Tibial artery (tissue), 4 donors: ENCODE results near the gene PPARA.
"Not testable (repeated sequence)": the region's sequence is repeated elsewhere in the genome, so short reads cannot be mapped to it uniquely, and the experiment has no call there.

Source experiments
- DNase-seq, 2 donors: peaks; one replicate each; pipeline ENCODE4 v3.0.0-alpha.2; 2019
- H3K27ac ChIP-seq, 2 donors: fragments of 200-600 bp; sonication (generic) in 1 of 2; 1 replicate in 1 of 2; 2 replicates in 1 of 2; pipeline ENCODE4 v1.5.1; 2018 to 2019; ENCODE audit warnings: mild to moderate bottlenecking in 1 of 2
- H3K27me3 ChIP-seq, 2 donors: fragments of 200-600 bp; sonication (generic) in 1 of 2; one replicate each; pipeline versions ENCODE4 v1.5.1 to v1.6.0; 2016 to 2019
- H3K36me3 ChIP-seq, 3 donors: fragments of 200-600 bp; sonication (generic) in 2 of 3; one replicate each; pipeline ENCODE4 v1.5.1; 2016 to 2019; ENCODE audit warnings: mild to moderate bottlenecking in 2 of 3
- H3K4me1 ChIP-seq, 4 donors: fragments of 200-600 bp; sonication (generic) in 2 of 4; 1 replicate in 3 of 4; 2 replicates in 1 of 4; pipeline ENCODE4 v1.5.1; 2016 to 2019
- H3K4me3 ChIP-seq, 2 donors: fragments of 200-600 bp; sonication (generic) in 1 of 2; 1 replicate in 1 of 2; 2 replicates in 1 of 2; pipeline ENCODE4 v1.5.1; 2018 to 2019; ENCODE audit warnings: mild to moderate bottlenecking in 2 of 2
- H3K9me3 ChIP-seq, 3 donors: fragments of 200-600 bp; sonication (generic) in 1 of 3; one replicate each; pipeline ENCODE4 v1.5.1; 2016 to 2019
- intact Hi-C: fragments of 100-400 bp; cut with DNase I; formaldehyde crosslinking; loops from one replicate; pipeline ENCODE4 v1.15.0; 2023; ENCODE audit warnings: low total_unique reads
- TF ChIP-seq, protein P1 (sequence below), 2 experiments: fragments of 200-600 bp in 1 of 2; fragments of 450-650 bp in 1 of 2; IDR thresholded peaks; one replicate each; pipeline ENCODE4 v1.5.1; 2017 to 2019; ENCODE audit warnings: antibody characterized with exemption in 2 of 2, mild to moderate bottlenecking in 1 of 2, moderate library complexity in 1 of 2

Gene PPARA

DNA sequence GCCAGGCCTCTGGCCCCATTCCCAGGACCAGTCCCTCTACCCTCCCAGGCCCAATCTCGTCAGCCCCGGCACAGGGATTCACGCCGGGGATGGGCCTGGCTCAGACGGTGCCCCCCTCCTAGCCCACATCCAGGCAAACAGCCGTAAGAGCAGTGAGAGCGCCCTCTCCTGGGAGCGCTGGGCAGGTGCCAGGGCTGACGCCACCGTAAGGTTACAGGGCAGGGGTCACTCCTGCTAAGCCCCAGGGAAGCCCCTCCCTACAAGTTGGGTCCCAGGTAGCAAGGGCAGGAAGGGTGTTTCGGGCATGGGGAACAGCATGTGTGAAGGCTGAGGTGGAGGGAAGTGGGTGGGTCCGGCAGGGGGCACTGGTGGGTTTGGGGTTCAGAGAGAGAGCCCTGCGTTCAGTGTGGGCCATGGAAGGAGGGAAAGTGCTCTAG lies 19.2 kb upstream of the PPARA start:
- H3K4me1 ChIP-seq = no peaks in the 10 kb centered on the region
- H3K9me3 ChIP-seq = no peaks in the 10 kb centered on the region
- no peaks in the 10 kb centered on the region for H3K27me3 ChIP-seq
- intact Hi-C loops = no loop called here
- H3K27ac ChIP-seq = no peak overlapping the region
- TF ChIP-seq, protein P1, sequence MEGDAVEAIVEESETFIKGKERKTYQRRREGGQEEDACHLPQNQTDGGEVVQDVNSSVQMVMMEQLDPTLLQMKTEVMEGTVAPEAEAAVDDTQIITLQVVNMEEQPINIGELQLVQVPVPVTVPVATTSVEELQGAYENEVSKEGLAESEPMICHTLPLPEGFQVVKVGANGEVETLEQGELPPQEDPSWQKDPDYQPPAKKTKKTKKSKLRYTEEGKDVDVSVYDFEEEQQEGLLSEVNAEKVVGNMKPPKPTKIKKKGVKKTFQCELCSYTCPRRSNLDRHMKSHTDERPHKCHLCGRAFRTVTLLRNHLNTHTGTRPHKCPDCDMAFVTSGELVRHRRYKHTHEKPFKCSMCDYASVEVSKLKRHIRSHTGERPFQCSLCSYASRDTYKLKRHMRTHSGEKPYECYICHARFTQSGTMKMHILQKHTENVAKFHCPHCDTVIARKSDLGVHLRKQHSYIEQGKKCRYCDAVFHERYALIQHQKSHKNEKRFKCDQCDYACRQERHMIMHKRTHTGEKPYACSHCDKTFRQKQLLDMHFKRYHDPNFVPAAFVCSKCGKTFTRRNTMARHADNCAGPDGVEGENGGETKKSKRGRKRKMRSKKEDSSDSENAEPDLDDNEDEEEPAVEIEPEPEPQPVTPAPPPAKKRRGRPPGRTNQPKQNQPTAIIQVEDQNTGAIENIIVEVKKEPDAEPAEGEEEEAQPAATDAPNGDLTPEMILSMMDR (IDR thresholded peaks at IDR 0.05) = no peak
- H3K4me3 ChIP-seq = no peak overlapping the region
- no peak for DNase-seq
- H3K36me3 ChIP-seq = no peaks in the 10 kb centered on the region

DNA sequence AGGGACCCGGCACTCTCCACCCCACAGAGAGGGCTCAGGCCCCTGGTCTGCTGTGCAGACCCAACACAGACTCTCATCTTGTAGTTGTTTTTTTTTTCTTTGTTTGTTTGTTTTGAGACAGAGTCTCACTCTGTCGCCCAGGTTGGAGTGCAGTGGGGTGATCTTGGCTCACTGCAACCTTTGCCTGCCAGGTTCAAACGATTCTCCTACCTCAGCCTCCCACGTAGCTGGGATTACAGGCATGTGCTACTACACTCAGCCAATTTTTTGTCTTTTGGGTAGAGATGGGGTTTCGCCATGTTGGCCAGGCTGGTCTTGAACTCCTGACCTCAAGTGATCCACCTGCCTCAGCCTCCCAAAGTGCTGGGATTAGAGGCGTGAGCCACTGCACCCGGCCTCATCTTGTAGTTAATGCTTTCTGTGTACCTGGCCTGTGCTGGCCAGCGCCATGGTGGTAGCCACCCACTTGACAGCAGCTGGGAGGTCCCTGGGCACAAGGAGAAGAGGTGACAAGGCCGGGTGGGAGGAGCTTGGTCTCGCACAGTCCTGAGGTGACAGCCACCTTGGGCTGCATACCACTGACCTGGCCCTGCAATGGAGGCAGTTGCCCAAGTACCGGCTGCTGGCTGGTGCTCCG lies 18.0 kb upstream of the PPARA start:
- H3K9me3 ChIP-seq, H3K4me3 ChIP-seq, H3K36me3 ChIP-seq, DNase-seq, H3K27ac ChIP-seq, H3K4me1 ChIP-seq, H3K27me3 ChIP-seq, intact Hi-C loops: not testable (repeated sequence)

DNA sequence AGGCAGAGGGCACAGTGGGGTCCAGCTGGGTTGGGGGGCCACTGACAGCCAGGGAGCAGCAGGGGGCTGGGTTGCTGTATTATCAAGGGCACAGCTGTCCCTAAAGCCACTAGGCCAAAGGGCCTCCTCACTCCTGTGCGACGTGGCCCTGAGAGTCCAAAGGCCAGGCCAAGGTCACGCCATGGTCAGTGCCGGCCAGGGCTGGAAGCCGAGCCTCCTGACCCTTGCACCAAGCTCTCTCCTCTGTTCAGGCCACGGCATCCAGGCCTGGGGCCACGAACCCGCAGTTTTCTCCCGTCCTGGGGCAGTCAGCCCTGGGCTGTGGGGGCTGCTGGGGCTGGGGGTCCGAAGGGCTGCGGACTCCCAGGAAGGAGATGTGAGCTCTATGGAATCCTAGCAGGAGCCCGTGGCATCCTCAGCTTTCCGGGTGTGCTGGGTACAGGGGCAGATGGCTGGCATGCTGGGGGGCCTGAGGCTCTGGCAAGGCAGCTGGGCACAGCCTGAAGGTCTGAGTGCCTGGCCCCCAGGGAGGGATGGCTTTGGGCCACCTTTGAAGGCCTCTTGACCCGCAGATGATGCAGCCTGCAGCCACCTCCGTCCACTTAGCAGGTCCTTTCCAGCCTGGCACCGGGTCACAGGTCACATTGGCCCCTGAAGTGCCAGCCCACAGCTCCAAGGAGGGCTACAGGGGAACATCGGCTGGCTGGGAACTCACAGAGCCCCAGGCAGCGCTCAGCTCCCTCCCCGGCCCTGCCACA lies 17.3 kb upstream of the PPARA start:
- Histone ChIP-seq H3K4me3 (no peak overlapping the region), H3K36me3 (no peaks in the 10 kb centered on the region), H3K27me3 (no peaks in the 10 kb centered on the region), H3K4me1 (no peaks in the 10 kb centered on the region), H3K27ac (no peak overlapping the region), H3K9me3 (no peaks in the 10 kb centered on the region)
- no peak for DNase-seq
- TF ChIP-seq, protein P1 (IDR thresholded peaks at IDR 0.05) = no peak
- intact Hi-C loops = no loop called here

DNA sequence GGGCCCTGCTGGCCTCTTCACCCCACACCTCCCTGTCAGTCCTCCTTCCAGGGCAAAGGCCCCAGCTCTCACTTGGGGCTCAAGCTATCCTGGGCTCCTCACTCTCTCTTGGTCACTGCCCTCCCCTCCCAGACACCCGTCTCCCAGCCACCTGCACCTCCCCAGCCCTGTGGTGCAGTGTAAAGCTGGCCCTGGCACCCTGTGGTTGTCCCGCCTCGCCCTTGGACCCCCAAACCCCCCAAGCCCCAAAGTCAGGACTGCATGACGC lies 16.8 kb upstream of the PPARA start:
- peaks cover 0 to 4% (median 0%) of the 10 kb centered on the region in 4 donors for H3K4me1 ChIP-seq
- H3K36me3 ChIP-seq = no peaks in the 10 kb centered on the region
- intact Hi-C loops = no loop called here
- no peak for DNase-seq
- no peak overlapping the region for H3K4me3 ChIP-seq
- no peaks in the 10 kb centered on the region for H3K27me3 ChIP-seq
- H3K27ac ChIP-seq = no peak overlapping the region
- H3K9me3 ChIP-seq = no peaks in the 10 kb centered on the region
- TF ChIP-seq, protein P1 (IDR thresholded peaks at IDR 0.05) = no peak

DNA sequence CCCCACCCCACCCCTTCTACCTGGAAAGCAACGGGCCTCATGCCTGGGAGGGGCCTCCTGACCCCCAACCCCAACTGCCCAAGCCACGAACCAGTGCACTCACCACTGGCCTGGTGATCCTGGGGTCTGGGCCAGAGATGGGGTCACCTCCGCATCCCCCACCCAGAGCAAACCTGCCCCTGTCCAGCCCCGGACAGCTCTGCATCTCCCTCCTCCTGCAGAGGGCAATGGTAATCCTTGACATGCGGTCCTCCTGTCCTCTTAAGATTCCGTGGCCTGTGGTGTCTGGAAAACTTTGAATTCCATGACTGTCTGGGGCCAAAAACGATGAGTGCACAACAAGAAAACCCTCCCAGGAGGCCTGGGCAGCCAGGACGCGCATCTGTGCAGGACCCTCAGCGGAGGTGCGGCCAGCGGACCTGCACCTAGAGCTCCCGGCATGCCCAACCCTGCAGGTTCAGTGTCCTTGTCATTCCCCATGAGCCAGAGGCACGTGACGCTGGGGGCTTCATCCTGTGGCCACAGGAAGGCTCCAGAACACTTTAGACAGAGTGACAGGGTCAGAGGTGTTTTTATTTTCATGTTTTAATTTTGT lies 16.1 kb upstream of the PPARA start:
- no peak overlapping the region for H3K27ac ChIP-seq
- intact Hi-C loops = no loop called here
- H3K4me1 ChIP-seq = peaks cover 0 to 10% (median 3%) of the 10 kb centered on the region in 4 donors
- H3K9me3 ChIP-seq = no peaks in the 10 kb centered on the region
- TF ChIP-seq, protein P1 (IDR thresholded peaks at IDR 0.05) = no peak
- no peak for DNase-seq
- H3K36me3 ChIP-seq = no peaks in the 10 kb centered on the region
- H3K4me3 ChIP-seq = no peak overlapping the region
- no peaks in the 10 kb centered on the region for H3K27me3 ChIP-seq
